A673 (cell line): ENCODE data around the gene PHAX.

Source experiments
- EZH2 ChIP-seq: fragments of 200-600 bp; sonication (generic); IDR thresholded peaks from 2 replicates; pipeline ENCODE4 v1.6.1; 2017; ENCODE audit warnings: borderline replicate concordance, low read depth, mild to moderate bottlenecking, mixed read lengths, antibody characterized with exemption, low read length; ENCODE audit not compliant: poor library complexity, severe bottlenecking
- TF ChIP-seq, protein P1 (sequence below): fragments of 300-800, 200-600 bp; sonication (generic); conservative IDR thresholded peaks from 2 replicates; pipeline ENCODE4 v1.5.1; 2017; ENCODE audit warnings: low read depth, mild to moderate bottlenecking, antibody characterized with exemption, low read length, moderate library complexity, mixed read lengths

DNA sequence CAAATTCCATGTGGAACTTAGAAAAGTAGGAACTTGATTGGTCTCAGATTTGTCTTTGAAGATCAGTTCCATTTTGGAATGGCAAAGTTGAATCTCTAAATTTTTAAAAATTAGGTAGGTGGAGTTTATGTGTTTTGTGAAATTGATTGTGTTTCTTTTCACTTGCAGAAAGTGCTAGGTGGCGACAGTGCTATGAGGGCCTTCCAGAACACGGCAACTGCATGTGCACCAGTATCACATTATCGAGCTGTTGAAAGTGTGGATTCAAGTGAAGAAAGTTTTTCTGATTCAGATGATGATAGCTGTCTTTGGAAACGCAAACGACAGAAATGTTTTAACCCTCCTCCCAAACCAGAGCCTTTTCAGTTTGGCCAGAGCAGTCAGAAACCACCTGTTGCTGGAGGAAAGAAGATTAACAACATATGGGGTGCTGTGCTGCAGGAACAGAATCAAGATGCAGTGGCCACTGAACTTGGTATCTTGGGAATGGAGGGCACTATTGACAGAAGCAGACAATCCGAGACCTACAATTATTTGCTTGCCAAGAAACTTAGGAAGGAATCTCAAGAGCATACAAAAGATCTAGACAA, 2.8 kb downstream of the PHAX start:
- TF ChIP-seq, protein P1, sequence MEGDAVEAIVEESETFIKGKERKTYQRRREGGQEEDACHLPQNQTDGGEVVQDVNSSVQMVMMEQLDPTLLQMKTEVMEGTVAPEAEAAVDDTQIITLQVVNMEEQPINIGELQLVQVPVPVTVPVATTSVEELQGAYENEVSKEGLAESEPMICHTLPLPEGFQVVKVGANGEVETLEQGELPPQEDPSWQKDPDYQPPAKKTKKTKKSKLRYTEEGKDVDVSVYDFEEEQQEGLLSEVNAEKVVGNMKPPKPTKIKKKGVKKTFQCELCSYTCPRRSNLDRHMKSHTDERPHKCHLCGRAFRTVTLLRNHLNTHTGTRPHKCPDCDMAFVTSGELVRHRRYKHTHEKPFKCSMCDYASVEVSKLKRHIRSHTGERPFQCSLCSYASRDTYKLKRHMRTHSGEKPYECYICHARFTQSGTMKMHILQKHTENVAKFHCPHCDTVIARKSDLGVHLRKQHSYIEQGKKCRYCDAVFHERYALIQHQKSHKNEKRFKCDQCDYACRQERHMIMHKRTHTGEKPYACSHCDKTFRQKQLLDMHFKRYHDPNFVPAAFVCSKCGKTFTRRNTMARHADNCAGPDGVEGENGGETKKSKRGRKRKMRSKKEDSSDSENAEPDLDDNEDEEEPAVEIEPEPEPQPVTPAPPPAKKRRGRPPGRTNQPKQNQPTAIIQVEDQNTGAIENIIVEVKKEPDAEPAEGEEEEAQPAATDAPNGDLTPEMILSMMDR = no peak
- no peak for TF ChIP-seq EZH2
